Neural crest cell (in vitro differentiated cells): ENCODE data around the gene SRGAP3. TPM values are rescaled to one million over a fixed set of nuclear protein-coding genes. Genes with fewer than 3 reads are reported as not detected.
"Not testable (repeated sequence)": the region's sequence is repeated elsewhere in the genome, so short reads cannot be mapped to it uniquely, and the experiment has no call there.

Experiments used
- DNase-seq: peaks from one replicate; pipeline ENCODE4 v3.0.0; 2021; ENCODE audit warnings: low read depth, mixed read lengths, low spot score
- H3K27ac Mint-ChIP-seq: one replicate; pipeline ENCODE4 v1.8.0; 2021; ENCODE audit warnings: mild to moderate bottlenecking, mixed read lengths; ENCODE audit not compliant: unreplicated experiment
- H3K27me3 Mint-ChIP-seq: 2 replicates; pipeline ENCODE4 v1.8.0; 2021; ENCODE audit warnings: low read depth, mild to moderate bottlenecking, mixed read lengths
- H3K36me3 Mint-ChIP-seq: 2 replicates; pipeline ENCODE4 v1.8.0; 2021; ENCODE audit warnings: low read depth, mild to moderate bottlenecking, mixed read lengths
- H3K4me1 Mint-ChIP-seq: 2 replicates; pipeline ENCODE4 v1.8.0; 2021; ENCODE audit warnings: mixed read lengths
- H3K4me3 Mint-ChIP-seq: one replicate; pipeline ENCODE4 v1.8.0; 2021; ENCODE audit warnings: mild to moderate bottlenecking, mixed read lengths
- H3K9me3 Mint-ChIP-seq: 2 replicates; pipeline ENCODE4 v1.8.0; 2021; ENCODE audit warnings: mixed read lengths
- total RNA-seq: library from RNA; stranded (reverse); gene quantifications from 2 replicates; pipeline ENCODE4 v1.2.1, GENCODE V29; 2021
- TF ChIP-seq, protein P1 (sequence below): fragments of 200-600 bp; sonication (generic); conservative IDR thresholded peaks from 2 replicates; pipeline ENCODE4 v1.5.0; 2021; ENCODE audit warnings: antibody characterized with exemption, mild to moderate bottlenecking

Gene SRGAP3
- total RNA-seq, 1 donor from 2014 or later = 58.4 TPM

- Mint-ChIP-seq H3K4me1 (peaks cover 11% of the 10 kb centered on the region), H3K27me3 (no peaks in the 10 kb centered on the region), H3K27ac (no peak overlapping the region), H3K36me3 (peaks cover 2% of the 10 kb centered on the region), H3K9me3 (peaks cover 3% of the 10 kb centered on the region), H3K4me3 (no peak overlapping the region)
- no peak for DNase-seq
- TF ChIP-seq, protein P1, sequence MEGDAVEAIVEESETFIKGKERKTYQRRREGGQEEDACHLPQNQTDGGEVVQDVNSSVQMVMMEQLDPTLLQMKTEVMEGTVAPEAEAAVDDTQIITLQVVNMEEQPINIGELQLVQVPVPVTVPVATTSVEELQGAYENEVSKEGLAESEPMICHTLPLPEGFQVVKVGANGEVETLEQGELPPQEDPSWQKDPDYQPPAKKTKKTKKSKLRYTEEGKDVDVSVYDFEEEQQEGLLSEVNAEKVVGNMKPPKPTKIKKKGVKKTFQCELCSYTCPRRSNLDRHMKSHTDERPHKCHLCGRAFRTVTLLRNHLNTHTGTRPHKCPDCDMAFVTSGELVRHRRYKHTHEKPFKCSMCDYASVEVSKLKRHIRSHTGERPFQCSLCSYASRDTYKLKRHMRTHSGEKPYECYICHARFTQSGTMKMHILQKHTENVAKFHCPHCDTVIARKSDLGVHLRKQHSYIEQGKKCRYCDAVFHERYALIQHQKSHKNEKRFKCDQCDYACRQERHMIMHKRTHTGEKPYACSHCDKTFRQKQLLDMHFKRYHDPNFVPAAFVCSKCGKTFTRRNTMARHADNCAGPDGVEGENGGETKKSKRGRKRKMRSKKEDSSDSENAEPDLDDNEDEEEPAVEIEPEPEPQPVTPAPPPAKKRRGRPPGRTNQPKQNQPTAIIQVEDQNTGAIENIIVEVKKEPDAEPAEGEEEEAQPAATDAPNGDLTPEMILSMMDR = no peak
These were observed 43.1 kb upstream of the SRGAP3 start for GRCh38 chr3:9292516-9292915.

DNA sequence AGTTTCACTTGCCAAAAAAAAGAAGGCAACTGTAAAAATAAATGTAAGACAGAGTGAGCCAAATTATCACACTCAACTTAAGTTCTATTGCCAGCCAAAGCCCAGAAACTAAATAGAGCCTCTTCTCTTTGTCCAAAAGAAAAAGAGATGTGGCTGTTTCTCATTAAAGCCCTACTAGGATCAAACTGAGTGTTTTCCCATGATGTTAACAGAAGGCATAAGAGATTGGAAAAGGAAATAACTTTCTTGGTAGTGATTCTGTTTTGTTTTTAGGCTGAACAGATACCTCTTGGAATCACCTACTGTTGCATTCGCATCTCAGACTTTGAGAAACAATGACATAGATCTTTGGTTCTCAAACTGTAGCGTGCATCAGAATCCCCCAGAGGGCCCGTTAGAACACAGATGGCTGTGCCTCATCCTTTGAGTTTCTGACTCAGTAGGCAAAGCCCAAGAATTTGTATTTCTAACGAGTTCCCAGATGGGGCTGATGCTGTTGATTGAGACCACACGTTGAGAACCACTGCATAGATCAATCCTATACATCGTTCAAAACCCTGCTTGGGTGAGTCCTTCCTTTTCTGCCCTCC is 42.5 kb upstream of the SRGAP3 start:
- Mint-ChIP-seq H3K4me1 (peaks cover 11% of the 10 kb centered on the region), H3K27me3 (no peaks in the 10 kb centered on the region), H3K27ac (no peak overlapping the region), H3K36me3 (peaks cover 2% of the 10 kb centered on the region), H3K9me3 (peaks cover 3% of the 10 kb centered on the region), H3K4me3 (no peak overlapping the region)
- TF ChIP-seq, protein P1 = no peak
- DNase-seq = no peak

DNA sequence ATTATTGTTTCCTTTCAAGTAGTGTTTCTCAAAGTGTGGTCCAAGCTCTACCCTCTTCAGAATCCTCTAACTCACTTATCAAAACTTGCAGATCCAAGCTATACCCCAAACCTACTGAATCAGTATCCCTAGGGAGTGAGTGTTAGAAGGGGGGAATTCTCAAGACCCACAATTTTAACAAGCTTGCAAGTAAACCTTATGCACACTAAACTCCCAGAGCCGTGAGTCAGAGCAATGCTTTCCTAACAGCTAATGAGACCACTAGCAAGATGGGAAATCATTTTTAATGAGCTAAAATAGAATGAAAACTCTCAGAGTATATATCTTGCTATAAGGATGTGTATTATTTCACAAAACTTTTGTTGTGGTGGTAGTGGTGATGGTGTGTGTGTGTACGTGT is 41.1 kb upstream of the SRGAP3 start:
- DNase-seq = no peak
- Mint-ChIP-seq H3K4me3 (no peak overlapping the region), H3K4me1 (peaks cover 11% of the 10 kb centered on the region), H3K27ac (no peak overlapping the region), H3K27me3 (no peaks in the 10 kb centered on the region), H3K9me3 (peaks cover 3% of the 10 kb centered on the region), H3K36me3 (peaks cover 2% of the 10 kb centered on the region)
- TF ChIP-seq, protein P1 = no peak

DNA sequence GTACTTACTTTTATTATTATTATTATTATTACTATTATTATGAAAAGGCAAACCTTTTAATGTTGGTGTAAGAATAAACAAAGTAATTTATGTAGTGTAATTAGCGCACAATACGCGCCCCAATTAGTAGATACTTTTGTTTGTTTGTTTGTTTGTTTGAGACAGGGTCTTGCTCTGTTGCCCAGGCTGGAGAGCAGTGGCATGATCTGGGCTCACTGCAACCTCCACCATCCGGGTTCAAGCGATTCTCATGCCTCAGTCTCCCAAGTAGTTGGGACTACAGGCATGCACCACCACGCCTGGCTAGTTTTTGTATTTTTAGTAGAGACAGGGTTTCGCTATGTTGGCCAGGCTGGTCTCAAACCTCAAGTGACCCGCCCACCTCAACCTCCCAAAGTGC is 32.1 kb upstream of the SRGAP3 start:
- not testable (repeated sequence) for H3K4me3 Mint-ChIP-seq, H3K9me3 Mint-ChIP-seq, H3K27ac Mint-ChIP-seq, H3K36me3 Mint-ChIP-seq, DNase-seq, H3K27me3 Mint-ChIP-seq
- peaks cover 50% of the 10 kb centered on the region for H3K4me1 Mint-ChIP-seq

DNA sequence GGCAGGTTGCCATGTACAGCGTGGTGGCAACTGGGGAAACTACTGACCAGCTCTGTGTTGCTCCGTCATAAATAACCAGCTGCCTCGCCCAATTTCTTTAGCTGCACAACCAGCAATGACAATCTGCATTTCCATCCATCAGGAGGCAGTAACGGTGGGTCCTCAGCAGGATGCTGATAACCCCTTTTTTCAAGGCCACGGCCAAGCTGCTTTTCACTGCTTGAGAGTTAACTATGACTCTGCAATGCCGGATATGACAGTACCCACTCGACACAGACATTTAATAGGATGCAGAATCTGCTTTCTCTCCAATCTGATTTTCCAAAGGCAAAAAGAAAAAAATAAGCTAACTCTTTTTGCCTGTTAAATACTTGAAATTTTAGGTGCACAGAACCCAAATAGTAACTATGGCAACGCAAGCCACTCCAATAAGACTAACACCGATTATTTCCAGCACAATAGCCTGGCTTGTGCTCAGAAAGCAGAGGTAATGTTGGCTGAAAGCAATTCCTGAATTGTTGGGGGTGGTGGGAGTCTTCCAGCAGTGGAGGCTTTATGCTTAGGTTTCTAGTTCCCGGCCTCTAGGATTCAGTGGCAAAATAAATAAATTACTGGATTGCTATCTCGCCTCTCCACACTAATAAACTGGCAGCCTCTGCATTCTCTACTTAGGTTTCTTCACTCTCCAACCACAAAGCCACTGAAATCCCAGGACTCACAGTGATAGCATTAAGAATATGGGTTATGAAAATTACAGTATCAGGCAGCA is 31.2 kb upstream of the SRGAP3 start:
- H3K4me3 Mint-ChIP-seq = peak overlapping the region; percentile 86
- H3K9me3 Mint-ChIP-seq = no peaks in the 10 kb centered on the region
- peak; percentile 18 for DNase-seq
- H3K27ac Mint-ChIP-seq = peak overlapping the region; percentile 89
- TF ChIP-seq, protein P1 = no peak
- H3K27me3 Mint-ChIP-seq = no peaks in the 10 kb centered on the region
- H3K36me3 Mint-ChIP-seq = no peaks in the 10 kb centered on the region
- H3K4me1 Mint-ChIP-seq = peaks cover 50% of the 10 kb centered on the region

- peak overlapping the region; percentile 86 for H3K4me3 Mint-ChIP-seq
- peak; percentile 44 for DNase-seq
- H3K36me3 Mint-ChIP-seq = no peaks in the 10 kb centered on the region
- H3K4me1 Mint-ChIP-seq = peaks cover 50% of the 10 kb centered on the region
- no peaks in the 10 kb centered on the region for H3K27me3 Mint-ChIP-seq
- no peaks in the 10 kb centered on the region for H3K9me3 Mint-ChIP-seq
- peak overlapping the region; percentile 89 for H3K27ac Mint-ChIP-seq
- TF ChIP-seq, protein P1 = no peak
These were observed 30.5 kb upstream of the SRGAP3 start for GRCh38 chr3:9279966-9280365.
